Upper lobe of left lung (tissue), 4 donors: ENCODE results near the gene SPATA12.

Source experiments
- EP300 ChIP-seq, 4 donors: sonication (generic); formaldehyde crosslinking; IDR thresholded peaks; one replicate each; pipeline ENCODE4 v1.5.1; 2017; ENCODE audit warnings: antibody characterized with exemption in 4 of 4, control low read depth in 2 of 4
- POLR2AphosphoS5 ChIP-seq, 2 donors: sonication (generic); formaldehyde crosslinking; IDR thresholded peaks; one replicate each; pipeline ENCODE4 v1.5.1; 2017; ENCODE audit warnings: antibody characterized with exemption in 2 of 2
- TF ChIP-seq, protein P1 (sequence below), 6 experiments: fragments of 450-650 bp in 4 of 6; fragments of 200-600 bp in 2 of 6; sonication (generic) in 2 of 6; IDR thresholded peaks; one replicate each; pipeline ENCODE4 v1.5.1; 2016 to 2019; ENCODE audit warnings: antibody characterized with exemption in 6 of 6

- TF ChIP-seq, protein P1, sequence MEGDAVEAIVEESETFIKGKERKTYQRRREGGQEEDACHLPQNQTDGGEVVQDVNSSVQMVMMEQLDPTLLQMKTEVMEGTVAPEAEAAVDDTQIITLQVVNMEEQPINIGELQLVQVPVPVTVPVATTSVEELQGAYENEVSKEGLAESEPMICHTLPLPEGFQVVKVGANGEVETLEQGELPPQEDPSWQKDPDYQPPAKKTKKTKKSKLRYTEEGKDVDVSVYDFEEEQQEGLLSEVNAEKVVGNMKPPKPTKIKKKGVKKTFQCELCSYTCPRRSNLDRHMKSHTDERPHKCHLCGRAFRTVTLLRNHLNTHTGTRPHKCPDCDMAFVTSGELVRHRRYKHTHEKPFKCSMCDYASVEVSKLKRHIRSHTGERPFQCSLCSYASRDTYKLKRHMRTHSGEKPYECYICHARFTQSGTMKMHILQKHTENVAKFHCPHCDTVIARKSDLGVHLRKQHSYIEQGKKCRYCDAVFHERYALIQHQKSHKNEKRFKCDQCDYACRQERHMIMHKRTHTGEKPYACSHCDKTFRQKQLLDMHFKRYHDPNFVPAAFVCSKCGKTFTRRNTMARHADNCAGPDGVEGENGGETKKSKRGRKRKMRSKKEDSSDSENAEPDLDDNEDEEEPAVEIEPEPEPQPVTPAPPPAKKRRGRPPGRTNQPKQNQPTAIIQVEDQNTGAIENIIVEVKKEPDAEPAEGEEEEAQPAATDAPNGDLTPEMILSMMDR (IDR thresholded peaks at IDR 0.05), result no peak
- TF ChIP-seq EP300 (IDR thresholded peaks at IDR 0.05), result no peak
- TF ChIP-seq POLR2AphosphoS5 (IDR thresholded peaks at IDR 0.05), result no peak
These were observed 42.2 kb upstream of the SPATA12 start for GRCh38 chr3:57018246-57018645.
